NCI-H2171 treated with DMSO at 0.1 percent for 48 hours (cell line): Measurements from ENCODE around the gene HTRA1.
A peak's percentile ranks its signal among the peaks of the same experiment; 100 is the strongest.

ENCODE experiments used
- DNase-seq: peaks from one replicate; lab custom pipeline; 2025; lab: John Stamatoyannopoulos, UW

HTRA1 gene

GRCh38 chr10:122554131-122555036 is 93.0 kb downstream of the HTRA1 start:
- DNase-seq, result no peak

DNA sequence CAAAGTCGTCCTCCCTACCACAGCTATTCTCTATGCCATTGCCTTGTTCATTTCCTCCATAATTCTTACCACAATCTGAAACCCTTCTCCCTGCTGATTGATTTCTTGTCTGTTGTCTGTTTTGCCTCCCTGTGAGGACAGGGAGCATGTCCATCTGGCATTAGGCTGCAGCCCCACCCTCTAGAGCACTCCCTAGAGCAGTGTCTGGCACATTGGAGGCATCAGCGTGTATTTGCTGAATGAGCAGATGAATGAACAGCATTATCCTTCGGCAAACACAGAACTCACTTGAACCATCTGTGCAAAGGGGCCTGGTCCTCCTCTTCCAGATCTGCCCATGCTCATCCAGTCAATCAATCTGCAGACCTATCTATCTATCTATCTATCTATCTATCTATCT is 94.1 kb downstream of the HTRA1 start:
- peak; percentile 87 for DNase-seq

DNA sequence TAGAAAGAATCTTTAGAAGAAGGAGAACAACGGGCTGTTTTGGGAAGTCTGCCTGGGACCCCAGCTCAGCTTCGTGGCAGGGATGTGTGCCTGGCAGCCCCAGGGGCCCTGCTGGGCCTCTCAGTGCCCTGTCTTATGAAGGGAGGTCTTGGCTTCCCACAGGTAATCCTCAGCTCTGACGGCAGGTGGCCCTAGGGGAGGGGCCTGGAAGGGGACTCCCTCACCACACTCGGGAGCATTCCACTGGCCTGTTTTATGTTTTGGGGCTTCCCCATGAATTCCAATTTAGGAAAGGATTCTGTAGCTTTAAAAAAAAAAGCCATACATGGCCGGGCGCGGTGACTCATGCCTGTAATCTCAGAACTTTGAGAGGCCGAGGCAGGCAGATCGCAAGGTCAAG is 96.2 kb downstream of the HTRA1 start:
- no peak for DNase-seq

DNA sequence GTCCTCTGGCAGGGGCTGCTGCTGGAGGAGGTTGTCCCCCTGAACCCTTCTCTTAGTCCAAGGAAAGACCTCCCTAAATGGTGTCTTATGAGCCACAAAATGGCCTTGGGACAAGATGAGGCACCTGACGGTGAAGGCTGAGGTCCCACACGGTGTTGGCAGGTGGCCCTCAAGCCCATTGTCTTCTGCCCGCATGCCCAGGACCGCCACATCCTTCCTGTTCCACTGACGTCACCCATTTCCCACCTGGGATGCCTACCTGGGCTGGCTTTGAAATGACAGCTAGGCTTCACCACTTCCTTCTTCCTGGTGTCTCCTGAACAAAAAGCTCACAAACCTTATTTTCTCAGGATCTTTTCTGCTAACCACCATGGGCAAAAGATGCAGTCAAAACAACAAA is 97.1 kb downstream of the HTRA1 start:
- DNase-seq, result no peak

DNA sequence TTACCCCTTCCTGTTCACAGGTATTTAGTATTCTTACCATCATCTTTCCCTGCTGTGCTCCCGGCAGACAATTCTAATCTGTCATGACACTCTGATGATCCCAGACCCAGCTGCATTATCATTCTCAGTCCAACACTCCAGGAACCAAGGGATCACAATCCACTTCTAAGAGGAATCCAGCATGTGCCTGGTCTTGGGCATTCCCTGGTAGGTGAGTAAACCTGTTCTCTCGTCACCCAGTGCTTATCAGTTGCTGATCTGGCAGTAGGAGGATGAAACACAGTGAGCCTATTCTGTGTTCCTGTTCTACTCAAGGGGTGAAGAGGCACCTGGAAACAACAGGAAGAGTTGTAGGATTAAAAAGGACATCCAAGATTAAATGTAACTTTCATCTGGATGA is 97.9 kb downstream of the HTRA1 start:
- no peak for DNase-seq

- no peak for DNase-seq
These were observed 99.0 kb downstream of the HTRA1 start, which contains the start of gene DMBT1 for GRCh38 chr10:122560279-122560804. DMBT1 (plus strand) TSS chr10:122560754; CDS start chr10:122560771, 17 bp downstream.

- DNase-seq, result no peak
These were observed 99.9 kb downstream of the HTRA1 start for GRCh38 chr10:122561212-122561611.

GRCh38 chr10:122561792-122562191 is 100.4 kb downstream of the HTRA1 start:
- DNase-seq, result no peak
